GM23248 (cell line): ENCODE results near the gene EPN3. TPM values are rescaled to one million over a fixed set of nuclear protein-coding genes. Genes with fewer than 3 reads are reported as not detected.

ENCODE experiments used
- DNase-seq: peaks from one replicate; pipeline ENCODE4 v3.0.0-alpha.2; 2015
- H2AFZ ChIP-seq: fragments of 200-600 bp; sonication (generic); 2 replicates; pipeline ENCODE4 v1.6.1; 2016; ENCODE audit warnings: antibody characterized with exemption
- H3F3A ChIP-seq: fragments of 200-600 bp; sonication (generic); 2 replicates; pipeline ENCODE4 v1.6.1; 2016; ENCODE audit warnings: mild to moderate bottlenecking, antibody characterized with exemption, mixed run types; ENCODE audit not compliant: insufficient read depth
- H3K27ac ChIP-seq: fragments of 200-600 bp; sonication (generic); 2 replicates; pipeline ENCODE4 v1.5.1; 2016; ENCODE audit warnings: mild to moderate bottlenecking
- H3K27me3 ChIP-seq: fragments of 200-600 bp; sonication (generic); replicated peaks from 2 replicates; pipeline ENCODE4 v1.6.1; 2016; ENCODE audit warnings: mild to moderate bottlenecking; ENCODE audit not compliant: insufficient read depth
- H3K36me3 ChIP-seq: fragments of 200-600 bp; sonication (generic); 2 replicates; pipeline ENCODE4 v1.6.1; 2016; ENCODE audit warnings: low read depth, mild to moderate bottlenecking
- H3K4me1 ChIP-seq: fragments of 200-600 bp; sonication (generic); 2 replicates; pipeline ENCODE4 v1.6.1; 2016; ENCODE audit warnings: mild to moderate bottlenecking; ENCODE audit not compliant: insufficient read depth
- H3K4me2 ChIP-seq: fragments of 200-600 bp; sonication (generic); one replicate; pipeline ENCODE4 v1.6.1; 2016; ENCODE audit warnings: mild to moderate bottlenecking; ENCODE audit not compliant: unreplicated experiment
- H3K4me3 ChIP-seq: fragments of 200-600 bp; sonication (generic); 2 replicates; pipeline ENCODE4 v1.5.1; 2016; ENCODE audit warnings: mild to moderate bottlenecking
- H3K79me2 ChIP-seq: fragments of 200-600 bp; sonication (generic); 2 replicates; pipeline ENCODE4 v1.6.1; 2016; ENCODE audit warnings: mild to moderate bottlenecking; ENCODE audit not compliant: insufficient read depth
- H3K9ac ChIP-seq: fragments of 200-600 bp; sonication (generic); 2 replicates; pipeline ENCODE4 v1.6.1; 2016; ENCODE audit warnings: mild to moderate bottlenecking
- H3K9me2 ChIP-seq: fragments of 200-600 bp; sonication (generic); 2 replicates; pipeline ENCODE4 v1.6.1; 2016; ENCODE audit warnings: mixed run types, mild to moderate bottlenecking, moderate library complexity; ENCODE audit not compliant: insufficient read depth
- H3K9me3 ChIP-seq: fragments of 200-600 bp; sonication (generic); one replicate; pipeline ENCODE4 v1.6.1; 2017; ENCODE audit warnings: low read depth
- H4K20me1 ChIP-seq: fragments of 200-600 bp; sonication (generic); 2 replicates; pipeline ENCODE4 v1.6.0; 2016; ENCODE audit not compliant: insufficient read depth
- EZH2 ChIP-seq: fragments of 200-600 bp; sonication (generic); IDR thresholded peaks from 2 replicates; pipeline ENCODE4 v1.6.1; 2018; ENCODE audit warnings: antibody characterized with exemption, mild to moderate bottlenecking; ENCODE audit not compliant: insufficient read depth, poor library complexity, severe bottlenecking
- EZH2phosphoT487 ChIP-seq: fragments of 200-600 bp; sonication (generic); IDR thresholded peaks from 2 replicates; pipeline ENCODE4 v1.6.1; 2018; ENCODE audit warnings: antibody characterized with exemption, moderate library complexity, mild to moderate bottlenecking, low read depth; ENCODE audit not compliant: insufficient read depth
- WGBS, 2 experiments: methylation state at CpG; one replicate each; pipeline ENCODE4 v1.1.6; 2015 to 2017; ENCODE audit warnings: low lambda C conversion rate in 2 of 2, low coverage in 1 of 2; ENCODE audit errors: missing lambda C conversion rate in 2 of 2; 5-methylcytosine and 5-hydroxymethylcytosine counted together
- in situ Hi-C: fragments of 300-500 bp; cut with MboI; formaldehyde crosslinking; loops from 2 replicates; pipeline ENCODE4 v1.15.0; 2020
- polyA plus RNA-seq: library from polyadenylated mRNA; unstranded; fragments of >200 nt; fragmentation: Nextera tagmentation; extraction: Ambion mirVana; gene quantifications from 2 replicates; pipeline ENCODE4 v1.2.1, GENCODE V29; 2016
- total RNA-seq: library from RNA; depleted of rRNA; stranded (reverse); fragments of >200 nt; shearing (Covaris generic); gene quantifications from 2 replicates; pipeline ENCODE4 v1.2.3, GENCODE V29; 2014

EPN3 gene
- total and polyA plus RNA-seq, 2 experiments from 2014 or later, result not detected

- Histone ChIP-seq H3K4me3 (no peak overlapping the region), H3K4me2 (no peak overlapping the region), H3K4me1 (peaks cover 5% of the 10 kb centered on the region; the same call in 1 of the 2 replicates), H3K36me3 (no peaks in the 10 kb centered on the region), H3K9me3 (no peaks in the 10 kb centered on the region), H3K9me2 (no peaks in the 10 kb centered on the region), H3K27ac (no peak overlapping the region), H3K27me3 (no peaks in the 10 kb centered on the region), H3F3A (no peaks in the 10 kb centered on the region), H4K20me1 (no peaks in the 10 kb centered on the region), H3K9ac (no peak overlapping the region), H3K79me2 (no peaks in the 10 kb centered on the region), H2AFZ (no peak overlapping the region)
- WGBS, 2 experiments, result 87 to 97% methylated on average over 2 of the region's 2 CpGs
- TF ChIP-seq EZH2phosphoT487 (no peak), EZH2 (no peak)
- in situ Hi-C loops, result loop anchor here (25.0 kb wide), 2 partner anchors 88 to 463 kb away; no protein-coding TSS in a partner anchor
- no peak for DNase-seq
These were observed 32.8 kb upstream of the EPN3 start for GRCh38 chr17:50499721-50500120.

- H3K36me3 ChIP-seq, result no peaks in the 10 kb centered on the region
- no peak overlapping the region for H3K27ac ChIP-seq
- H3K9ac ChIP-seq, result no peak overlapping the region
- H3K4me1 ChIP-seq, result peaks cover under 1% of the 10 kb centered on the region; the same call in 1 of the 2 replicates
- H4K20me1 ChIP-seq, result no peaks in the 10 kb centered on the region
- no peaks in the 10 kb centered on the region for H3K9me2 ChIP-seq
- peak; percentile 52 for DNase-seq
- H3K4me3 ChIP-seq, result no peak overlapping the region
- H3F3A ChIP-seq, result no peaks in the 10 kb centered on the region
- no peaks in the 10 kb centered on the region for H3K27me3 ChIP-seq
- 34 to 37% methylated on average over 5 of the region's 5 CpGs for WGBS, 2 experiments
- H3K4me2 ChIP-seq, result no peak overlapping the region
- no peak for TF ChIP-seq EZH2
- no peak for TF ChIP-seq EZH2phosphoT487
- in situ Hi-C loops, result loop anchor here (25.0 kb wide), 1 partner anchor 461 kb away; no protein-coding TSS in a partner anchor
- H3K9me3 ChIP-seq, result no peaks in the 10 kb centered on the region
- H3K79me2 ChIP-seq, result no peaks in the 10 kb centered on the region
- no peak overlapping the region for H2AFZ ChIP-seq
These were observed 31.5 kb upstream of the EPN3 start for GRCh38 chr17:50501054-50501453.

DNA sequence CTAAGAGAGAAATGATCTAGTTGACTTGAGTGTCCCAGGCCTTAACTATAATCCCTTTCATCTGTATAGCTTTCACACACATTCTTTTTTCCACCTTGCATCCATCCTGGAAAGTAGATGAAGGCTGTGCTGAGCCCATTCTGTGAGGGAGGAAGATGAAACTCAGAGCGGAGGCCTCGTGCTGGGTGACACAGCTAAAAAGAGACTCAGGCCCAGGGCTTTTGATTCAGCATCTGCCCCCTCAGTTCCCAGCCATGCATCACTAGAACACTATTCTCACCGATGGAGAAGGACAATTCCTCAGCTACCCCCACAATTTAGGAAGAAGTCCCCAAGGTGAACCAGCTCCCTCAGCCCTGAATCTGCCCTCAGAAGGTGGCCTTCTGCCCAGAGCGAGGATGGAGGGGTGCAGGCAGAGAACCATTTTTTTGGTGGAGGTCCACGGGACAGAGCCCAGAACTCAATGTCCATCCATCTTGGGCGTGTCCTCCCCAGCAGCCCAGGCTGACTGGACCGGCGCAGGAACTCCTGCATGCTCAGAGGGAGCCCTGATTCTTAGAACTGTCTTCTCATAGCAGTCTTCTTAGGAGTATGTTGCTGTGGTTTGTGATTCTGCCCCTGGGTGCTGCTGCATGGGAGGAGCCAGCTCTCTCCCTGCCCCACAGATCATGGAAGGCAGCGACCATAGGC is 30.1 kb upstream of the EPN3 start:
- no peaks in the 10 kb centered on the region for H3K9me2 ChIP-seq
- no peak overlapping the region for H3K4me3 ChIP-seq
- H2AFZ ChIP-seq, result no peak overlapping the region
- H3K9ac ChIP-seq, result no peak overlapping the region
- no peak for TF ChIP-seq EZH2
- no peak for TF ChIP-seq EZH2phosphoT487
- WGBS, 2 experiments, result 88 to 92% methylated on average over 9 of the region's 9 CpGs
- no peaks in the 10 kb centered on the region for H3K9me3 ChIP-seq
- no peaks in the 10 kb centered on the region for H3K4me1 ChIP-seq
- in situ Hi-C loops, result loop anchor here (25.0 kb wide), 1 partner anchor 460 kb away; no protein-coding TSS in a partner anchor
- DNase-seq, result no peak
- no peak overlapping the region for H3K4me2 ChIP-seq
- H3K27ac ChIP-seq, result no peak overlapping the region
- no peaks in the 10 kb centered on the region for H3K27me3 ChIP-seq
- H3F3A ChIP-seq, result no peaks in the 10 kb centered on the region
- no peaks in the 10 kb centered on the region for H3K79me2 ChIP-seq
- H3K36me3 ChIP-seq, result no peaks in the 10 kb centered on the region
- H4K20me1 ChIP-seq, result no peaks in the 10 kb centered on the region

DNA sequence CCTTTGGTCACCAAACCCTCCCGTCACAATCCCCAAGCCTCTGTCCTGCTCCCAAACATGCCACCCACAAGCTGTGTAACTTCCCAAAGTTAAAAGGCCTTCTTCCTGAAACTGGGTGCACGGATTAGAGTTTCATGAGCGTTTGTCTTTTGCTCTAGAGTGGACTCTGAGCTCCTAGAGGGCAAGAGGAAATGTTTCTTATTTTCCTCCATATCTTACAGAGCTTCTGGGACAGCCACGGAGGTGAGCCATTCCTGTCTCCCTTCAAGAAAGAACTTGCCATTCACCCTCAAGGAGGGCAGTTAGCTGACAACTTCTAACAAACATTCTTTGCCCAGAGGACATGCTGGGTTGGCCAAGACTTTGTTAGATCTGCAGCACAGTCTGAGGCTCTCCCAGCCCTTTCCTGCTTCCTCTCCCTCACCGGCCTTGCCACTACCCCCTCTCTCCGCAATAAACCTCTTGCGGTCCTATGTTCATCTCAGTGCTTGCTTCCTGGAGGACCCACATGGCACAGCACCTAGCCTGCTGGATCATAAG is 26.9 kb upstream of the EPN3 start:
- Histone ChIP-seq H2AFZ (no peak overlapping the region), H3F3A (no peaks in the 10 kb centered on the region), H3K79me2 (no peaks in the 10 kb centered on the region), H3K27me3 (no peaks in the 10 kb centered on the region), H3K27ac (no peak overlapping the region), H3K9ac (no peak overlapping the region), H3K4me2 (no peak overlapping the region), H4K20me1 (no peaks in the 10 kb centered on the region), H3K4me1 (no peaks in the 10 kb centered on the region), H3K36me3 (no peaks in the 10 kb centered on the region), H3K9me2 (no peaks in the 10 kb centered on the region), H3K9me3 (no peaks in the 10 kb centered on the region), H3K4me3 (no peak overlapping the region)
- no peak for DNase-seq
- TF ChIP-seq EZH2 (no peak), EZH2phosphoT487 (no peak)
- WGBS, 2 experiments, result 64 to 76% methylated on average over 7 of the region's 7 CpGs
- in situ Hi-C loops, result loop anchor here (25.0 kb wide), 1 partner anchor 457 kb away; no protein-coding TSS in a partner anchor
